Inflammatory macrophage treated with lipopolysaccharide for 1 hour (primary cell): ENCODE data around the gene TEP1.
"Not testable (repeated sequence)": the region's sequence is repeated elsewhere in the genome, so short reads cannot be mapped to it uniquely, and the experiment has no call there.

Source experiments
- DNase-seq, 2 donors: peaks; one replicate each; pipeline ENCODE4 v3.0.0-alpha.2; 2020 to 2022

TEP1 gene

GRCh38 chr14:20384886-20385285 is 28.4 kb downstream of the TEP1 start:
- no peak for DNase-seq

DNA sequence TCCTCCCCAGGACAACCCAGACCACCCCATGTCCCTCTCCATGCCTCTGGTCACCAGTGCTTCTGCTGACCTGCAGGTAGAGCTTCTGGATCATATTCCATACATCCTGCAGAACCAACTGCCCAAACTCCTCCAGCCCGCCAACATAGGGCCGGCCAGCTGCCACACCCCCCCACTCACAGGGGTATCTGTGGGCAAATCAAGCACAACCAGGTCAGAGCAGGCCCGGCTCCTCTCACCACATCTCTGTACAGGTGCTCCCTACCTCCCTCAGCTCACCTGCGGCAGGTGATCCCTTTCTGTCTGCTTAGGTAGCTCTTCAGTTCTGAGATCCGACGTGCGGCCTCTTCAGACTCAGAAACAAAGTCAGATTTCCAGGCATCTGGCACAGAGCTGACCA is 29.0 kb downstream of the TEP1 start:
- DNase-seq: no peak

- DNase-seq: no peak
Measured at GRCh38 chr14:20383636-20384035, 29.7 kb downstream of the TEP1 start.

GRCh38 chr14:20383032-20383431 is 30.3 kb downstream of the TEP1 start:
- no peak for DNase-seq

DNA sequence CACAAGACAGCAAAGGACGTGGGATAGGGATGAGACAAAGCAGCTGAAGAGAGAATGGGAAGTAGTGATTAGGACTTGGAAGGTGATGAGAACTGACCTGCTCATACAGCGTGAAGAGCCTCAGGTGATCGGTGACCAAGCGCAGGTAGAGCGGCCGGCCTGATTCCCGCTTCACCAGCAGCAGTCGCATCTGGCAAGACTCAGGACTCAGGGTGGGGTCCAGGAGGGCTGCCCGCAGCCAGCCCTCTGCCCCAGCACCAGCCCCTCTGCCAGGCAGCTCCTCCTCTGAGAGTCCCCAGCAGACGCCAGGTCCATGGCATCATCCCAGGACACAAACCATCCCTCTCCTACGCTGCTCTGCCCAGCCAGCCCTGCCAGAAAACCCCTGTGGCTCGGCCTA is 30.8 kb downstream of the TEP1 start:
- DNase-seq: no peak

GRCh38 chr14:20381341-20381740 is 32.0 kb downstream of the TEP1 start:
- DNase-seq: no peak

- DNase-seq: no peak
Measured at GRCh38 chr14:20380681-20381080, 32.6 kb downstream of the TEP1 start.

- no peak for DNase-seq
Measured at GRCh38 chr14:20379743-20380142, 33.6 kb downstream of the TEP1 start.

DNA sequence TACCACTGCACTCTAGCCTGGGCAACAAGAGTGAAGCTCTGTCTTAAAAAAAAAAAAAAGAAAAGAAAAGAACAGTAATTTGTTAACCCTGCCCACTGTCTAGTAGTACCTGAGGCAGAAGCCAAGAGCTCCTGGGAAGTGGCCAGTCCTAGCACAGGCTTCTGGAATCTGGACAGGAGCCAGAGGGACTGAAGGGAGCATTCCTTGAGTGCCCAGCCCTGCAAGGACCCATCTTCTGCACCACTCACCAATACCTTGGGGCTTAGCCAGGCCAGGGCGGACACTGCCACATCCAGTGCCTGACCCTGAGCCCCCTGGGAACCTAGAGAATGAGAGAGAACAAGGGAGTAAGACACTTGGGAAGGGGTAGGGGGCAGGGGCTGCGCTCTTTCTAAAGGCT is 36.1 kb downstream of the TEP1 start:
- DNase-seq: no peak

DNA sequence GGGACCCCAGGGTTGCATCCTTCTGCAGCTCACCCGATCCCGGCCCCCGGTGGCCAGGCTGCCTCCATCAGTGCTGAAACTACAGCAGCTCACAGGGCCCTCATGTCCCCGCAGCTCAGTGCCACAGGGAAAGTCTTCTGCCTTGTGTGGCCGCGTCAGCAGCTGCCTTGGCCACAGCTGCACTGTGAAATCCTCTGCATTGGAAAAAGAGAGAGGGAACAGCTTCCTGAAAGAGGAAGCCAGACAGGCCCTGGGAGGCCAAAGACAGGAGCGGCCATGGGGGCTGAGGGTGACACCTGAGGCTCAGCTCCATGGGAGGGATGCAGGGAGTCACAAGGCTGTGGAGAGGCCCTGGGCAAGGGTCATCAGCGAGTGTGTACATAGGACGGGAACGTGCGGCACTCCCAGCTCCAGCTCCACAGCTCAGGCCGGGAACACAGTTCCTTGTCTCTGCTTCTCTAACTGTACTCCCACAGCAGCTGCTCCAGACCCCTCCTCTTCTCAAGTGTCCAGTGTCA is 37.2 kb downstream of the TEP1 start:
- DNase-seq: no peak

DNA sequence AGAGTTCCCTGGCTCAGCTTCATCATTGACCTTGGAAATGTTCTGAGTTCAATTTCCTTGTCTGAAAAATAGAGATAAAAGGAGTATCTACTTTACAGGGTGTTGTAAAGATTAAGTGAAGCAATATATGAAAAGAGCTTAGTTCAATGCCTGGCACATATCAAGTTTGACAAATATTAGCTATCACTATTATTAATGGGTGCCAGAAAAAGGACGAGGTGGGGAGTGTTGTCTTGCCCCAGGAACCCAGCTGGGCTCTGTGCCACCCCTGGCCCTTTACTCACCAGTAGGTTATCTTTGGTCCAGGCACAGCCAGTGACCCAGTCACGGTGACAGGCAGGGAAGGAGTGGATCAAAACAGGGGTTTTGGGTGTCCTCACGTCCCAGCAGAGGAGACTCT is 37.8 kb downstream of the TEP1 start:
- DNase-seq: no peak

DNA sequence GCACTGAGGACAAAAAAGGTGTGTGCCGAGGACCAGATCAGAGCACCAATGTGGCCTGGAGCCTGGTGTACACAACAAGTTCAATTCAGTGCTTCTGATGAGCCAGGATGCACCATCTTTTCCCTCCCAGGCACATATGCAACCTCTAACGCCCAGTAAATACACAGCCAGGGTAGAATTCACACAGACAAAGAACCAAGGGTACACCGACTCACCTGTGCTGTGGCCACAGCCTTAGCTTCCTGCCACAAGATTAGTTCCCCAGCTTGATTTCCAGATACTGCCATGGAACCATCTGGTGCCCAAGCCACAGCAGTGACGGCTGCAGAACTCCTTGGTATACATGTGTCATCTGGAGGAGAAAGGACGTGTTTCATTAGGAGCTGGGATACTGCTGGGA is 40.5 kb downstream of the TEP1 start:
- DNase-seq: no peak

DNA sequence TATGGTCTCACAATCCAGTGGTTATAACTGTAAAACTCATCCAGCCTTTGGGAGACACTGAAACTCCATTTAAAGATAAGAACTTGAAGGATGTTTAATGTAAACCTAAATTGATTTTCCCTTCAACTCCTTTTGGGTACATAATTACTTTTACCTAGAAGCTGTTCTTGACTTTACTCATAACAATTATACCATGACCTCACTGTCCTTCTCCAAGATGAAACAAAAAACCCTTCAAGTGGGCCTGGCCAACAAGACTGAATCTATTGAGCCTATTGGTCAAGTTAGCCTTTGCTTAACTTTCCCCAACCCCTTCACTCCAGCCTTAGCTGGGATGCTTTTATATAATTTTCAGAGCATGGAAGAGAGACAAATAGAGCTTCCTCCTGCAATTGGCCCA is 47.4 kb downstream of the TEP1 start:
- no peak for DNase-seq

GRCh38 chr14:20358474-20358873 is 54.8 kb downstream of the TEP1 start:
- peak; percentile 37 to 49 for DNase-seq

- DNase-seq: no peak
Measured at GRCh38 chr14:20356422-20356821, 56.9 kb downstream of the TEP1 start.

DNA sequence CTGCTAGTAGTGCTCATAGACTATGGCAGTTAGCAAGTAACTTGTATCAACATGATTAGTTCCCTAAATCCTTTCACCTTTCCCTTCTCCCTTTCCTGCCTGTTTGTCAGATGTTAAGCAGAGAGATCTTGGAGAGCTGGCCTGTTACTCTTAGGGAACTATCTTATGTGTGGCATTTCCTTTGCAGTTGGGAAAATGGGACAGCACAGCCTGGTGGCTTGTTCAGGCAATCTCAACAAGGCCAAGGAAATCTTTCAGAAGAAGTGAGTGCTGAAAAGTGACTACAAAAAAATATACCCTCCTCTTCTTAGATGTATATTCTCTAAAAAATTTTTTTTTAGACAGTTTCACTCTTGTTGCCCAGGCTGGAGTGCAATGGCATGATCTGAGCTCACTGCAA is 62.4 kb downstream of the TEP1 start:
- DNase-seq: no peak

DNA sequence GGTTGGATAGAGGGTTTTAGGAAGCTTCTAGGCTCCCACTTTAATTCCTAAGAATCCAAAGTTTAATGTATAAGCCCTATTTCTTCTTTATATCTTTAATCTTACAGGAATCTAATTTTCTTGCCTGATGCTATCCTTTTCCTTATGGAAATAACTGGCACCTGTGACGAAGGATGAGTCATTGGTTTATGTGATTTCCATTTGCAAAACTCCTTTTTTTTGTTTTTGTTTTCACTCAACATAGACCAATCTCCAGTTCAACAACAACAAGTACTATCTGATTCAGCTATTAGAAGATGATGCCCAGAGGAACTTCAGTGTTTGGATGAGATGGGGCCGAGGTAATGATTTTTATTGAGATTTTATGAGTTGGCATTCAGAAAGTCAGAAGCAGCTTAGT is 63.0 kb downstream of the TEP1 start:
- no peak for DNase-seq

- no peak for DNase-seq
Measured at GRCh38 chr14:20347747-20348146, 65.6 kb downstream of the TEP1 start.

DNA sequence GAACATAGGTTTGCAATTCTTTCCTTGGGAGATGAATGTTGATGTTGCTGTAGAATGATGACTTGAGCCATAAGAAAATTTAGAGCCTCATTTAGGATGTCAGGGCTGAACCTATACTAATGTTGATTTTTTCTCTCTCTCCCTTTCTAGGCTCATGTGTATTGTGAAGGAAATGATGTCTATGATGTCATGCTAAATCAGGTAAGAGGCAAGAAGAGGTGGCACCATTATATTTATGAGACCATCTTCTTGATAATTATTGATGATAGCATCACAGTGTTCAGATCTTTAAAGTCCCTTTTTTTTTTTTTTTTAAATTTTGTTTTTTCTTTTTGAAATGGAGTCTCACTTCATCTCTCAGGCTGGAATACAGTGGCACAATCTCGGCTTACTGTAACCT is 66.6 kb downstream of the TEP1 start:
- no peak for DNase-seq

- DNase-seq: no peak
Measured at GRCh38 chr14:20345366-20345765, 67.9 kb downstream of the TEP1 start.

- peak; percentile 16 to 43 for DNase-seq
Measured at GRCh38 chr14:20343862-20344220, 69.5 kb downstream of the TEP1 start.

GRCh38 chr14:20343092-20343861 is 70.0 kb downstream of the TEP1 start, which contains the start of gene PARP2:
TSS of gene PARP2 (plus strand) at chr14:20343635. CDS start at chr14:20343642, 7 bp downstream.
- peak; percentile 100 for DNase-seq

- DNase-seq: no peak
Measured at GRCh38 chr14:20341646-20342045, 71.7 kb downstream of the TEP1 start.

DNA sequence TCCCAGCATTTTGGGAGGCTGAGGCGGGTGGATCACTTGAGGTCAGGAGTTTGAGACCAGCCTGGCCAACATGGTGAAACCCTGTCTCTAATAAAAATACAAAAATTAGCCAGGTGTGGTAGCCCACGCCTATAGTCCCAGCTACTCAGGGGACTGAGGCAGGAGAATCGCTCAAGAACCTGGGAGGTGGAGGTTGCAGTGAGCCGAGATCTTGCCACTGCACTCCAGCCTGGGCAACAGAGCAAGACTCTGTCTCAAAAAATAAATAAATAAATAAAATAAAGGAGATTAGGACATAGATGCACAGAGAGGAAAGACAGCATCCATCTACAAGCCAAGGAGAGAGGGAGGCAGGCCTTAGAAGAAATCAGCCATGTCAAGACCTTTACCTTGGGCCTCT is 72.3 kb downstream of the TEP1 start:
- not testable (repeated sequence) for DNase-seq

GRCh38 chr14:20334017-20334416 is 79.3 kb downstream of the TEP1 start:
- no peak for DNase-seq
